ENCODE data around the gene CLIC3. TPM values are rescaled to one million over a fixed set of nuclear protein-coding genes. Genes with fewer than 3 reads are reported as not detected.

CLIC3 gene
- total RNA-seq, 2 experiments from 2014 or later, result not detected

DNA sequence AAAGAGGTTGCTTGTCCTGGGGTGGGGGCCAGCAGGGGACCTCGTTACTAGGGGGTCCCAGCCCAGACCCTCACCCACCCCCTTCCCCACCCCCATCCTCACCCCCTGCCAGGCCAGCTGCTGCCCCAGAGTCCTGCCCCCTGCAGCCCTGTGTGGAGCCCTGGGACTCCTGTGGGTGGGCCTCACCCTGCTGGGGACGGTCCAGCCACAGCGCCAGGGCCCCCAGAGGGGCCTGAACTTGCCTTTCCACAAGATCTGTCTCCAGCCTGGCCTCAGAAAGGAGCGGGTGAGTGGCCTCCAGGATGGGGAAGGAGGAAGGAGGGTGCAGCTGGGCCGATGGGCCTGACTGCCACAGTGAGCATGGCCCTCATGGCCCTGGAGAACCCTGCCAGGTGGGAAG is 26.6 kb downstream of the CLIC3 start:
- ChIA-PET POLR2A (no interaction called here), CTCF (no interaction called here)
- peaks cover 12% of the 10 kb centered on the region for H3K4me1 Mint-ChIP-seq
- no peaks in the 10 kb centered on the region for H3K36me3 Mint-ChIP-seq (ENCODE audit: low read depth)
- no peaks in the 10 kb centered on the region for H3K27me3 Mint-ChIP-seq
- ATAC-seq (no peak), DNase-seq (no peak)
- H3K9me3 Mint-ChIP-seq (ENCODE audit: low read depth), result no peaks in the 10 kb centered on the region
- H3K4me3 Mint-ChIP-seq, result no peak overlapping the region
- intact Hi-C loops (cut with DNase I, micrococcal nuclease), result no loop called here
- no peak overlapping the region for H3K27ac Mint-ChIP-seq

DNA sequence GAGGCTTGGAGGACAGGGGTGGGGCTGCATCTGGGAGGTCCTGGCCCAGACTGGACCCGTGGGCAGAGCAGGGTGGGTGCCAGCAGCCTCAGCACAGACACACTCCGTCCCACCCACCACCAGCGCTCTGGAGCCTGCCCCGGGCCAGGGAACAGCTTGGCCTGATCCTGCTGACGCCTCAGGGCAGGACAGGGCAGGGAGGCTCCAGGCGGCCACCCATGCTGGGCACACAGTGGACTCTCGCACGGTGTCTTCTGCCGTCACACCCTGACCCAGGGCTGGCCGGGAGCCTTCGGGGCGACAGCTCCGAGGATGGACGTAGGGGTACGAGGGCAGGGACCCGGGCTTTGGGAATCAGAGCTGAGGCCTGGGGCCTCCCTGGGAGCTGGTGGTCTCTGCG is 27.2 kb downstream of the CLIC3 start:
- ChIA-PET POLR2A (no interaction called here), CTCF (no interaction called here)
- Mint-ChIP-seq H3K27ac (no peak overlapping the region), H3K4me3 (no peak overlapping the region), H3K36me3 (ENCODE audit: low read depth) (no peaks in the 10 kb centered on the region), H3K9me3 (ENCODE audit: low read depth) (no peaks in the 10 kb centered on the region), H3K4me1 (peaks cover 15% of the 10 kb centered on the region), H3K27me3 (no peaks in the 10 kb centered on the region)
- DNase-seq, result no peak
- ATAC-seq, result no peak
- intact Hi-C loops (cut with DNase I, micrococcal nuclease), result no loop called here

DNA sequence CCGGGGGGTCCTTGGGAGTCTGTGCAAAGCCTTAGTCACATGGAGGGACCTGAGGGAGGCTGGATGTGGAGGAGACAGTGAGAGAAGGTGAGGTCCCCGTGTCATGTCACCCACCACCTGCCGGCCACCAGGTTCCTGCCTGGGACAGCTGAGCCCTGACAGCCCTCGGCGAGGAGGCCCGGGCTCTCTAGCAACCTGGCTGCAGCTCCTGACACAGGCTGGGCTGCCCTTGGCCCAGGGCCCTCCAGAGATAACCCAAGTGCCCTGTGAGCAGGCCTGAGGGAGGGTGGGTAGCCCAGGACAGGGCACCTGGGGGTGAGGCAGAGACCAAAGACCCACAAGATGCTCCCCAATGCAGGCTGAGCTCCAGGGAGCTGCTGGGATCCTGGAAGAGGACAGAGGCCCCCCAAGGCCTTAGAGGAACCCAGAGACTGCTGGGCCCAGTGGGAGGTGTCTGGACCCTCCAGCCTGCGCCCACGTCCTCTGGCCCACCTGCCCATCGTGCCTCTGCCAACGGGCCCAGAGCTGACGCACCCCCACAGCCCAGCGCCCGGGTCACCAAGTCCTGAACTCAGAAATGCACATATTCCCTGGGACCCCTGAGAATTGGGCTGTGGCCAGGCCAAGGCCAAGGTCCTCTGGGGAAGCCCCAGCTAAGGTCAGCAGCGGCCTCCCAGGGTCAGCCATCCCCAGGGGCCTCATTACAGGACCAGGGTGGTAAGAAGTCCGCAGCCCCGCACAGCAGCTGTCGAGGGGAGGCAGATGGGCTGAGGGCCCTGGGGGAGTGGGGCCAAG is 27.8 kb downstream of the CLIC3 start:
- H3K27ac Mint-ChIP-seq, result no peak overlapping the region
- peaks cover 15% of the 10 kb centered on the region for H3K4me1 Mint-ChIP-seq
- no peak overlapping the region for H3K4me3 Mint-ChIP-seq
- ChIA-PET POLR2A (no interaction called here), CTCF (no interaction called here)
- H3K36me3 Mint-ChIP-seq (ENCODE audit: low read depth), result no peaks in the 10 kb centered on the region
- no peak for DNase-seq
- H3K9me3 Mint-ChIP-seq (ENCODE audit: low read depth), result no peaks in the 10 kb centered on the region
- no peak for ATAC-seq
- intact Hi-C loops (cut with DNase I, micrococcal nuclease), result no loop called here
- H3K27me3 Mint-ChIP-seq, result no peaks in the 10 kb centered on the region

DNA sequence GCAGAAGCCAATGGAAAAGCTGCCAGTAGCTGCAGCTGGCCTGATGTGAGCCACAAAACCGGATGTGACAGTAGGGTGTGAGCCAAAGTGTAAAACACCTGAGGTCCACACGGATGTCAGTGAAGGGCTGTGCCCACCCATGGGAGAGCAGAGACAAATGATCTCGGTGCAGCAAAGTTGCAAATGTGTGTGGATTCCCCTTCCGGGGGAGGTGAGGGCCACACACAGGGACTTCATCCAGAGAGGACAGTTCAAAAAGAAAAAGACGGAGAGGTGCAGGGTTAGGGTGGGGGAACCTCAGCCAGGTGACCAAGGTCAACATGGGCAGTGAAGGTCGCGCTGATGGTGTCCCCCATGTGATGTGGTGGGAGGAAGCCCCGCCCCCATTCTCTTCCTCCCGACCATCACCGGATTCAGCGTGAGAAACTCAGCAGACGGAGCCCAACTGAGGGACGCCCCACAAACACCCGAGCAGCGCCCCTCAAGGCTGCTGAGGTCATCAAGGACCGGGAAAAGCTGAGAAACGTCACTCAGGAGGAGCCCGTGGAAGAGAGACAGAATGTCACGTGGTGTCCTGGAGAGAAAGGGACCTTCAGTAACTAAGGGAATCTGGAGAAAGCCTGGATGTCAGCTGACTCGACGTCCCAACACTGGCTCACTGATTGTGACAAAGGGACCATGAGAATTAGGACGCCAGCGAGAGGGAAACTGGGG is 30.4 kb downstream of the CLIC3 start:
- ChIA-PET POLR2A (no interaction called here), CTCF (interaction anchor here (0.6 to 1.2 kb wide), 4 partner anchors 18 to 124 kb away, joined by 3 to 4 read pairs (median 3); partner anchors contain the start of gene AJM1)
- Mint-ChIP-seq H3K27ac (peak overlapping the region; percentile 68), H3K9me3 (ENCODE audit: low read depth) (no peaks in the 10 kb centered on the region), H3K27me3 (no peaks in the 10 kb centered on the region), H3K4me1 (peaks cover 20% of the 10 kb centered on the region), H3K4me3 (peak overlapping the region; percentile 20), H3K36me3 (ENCODE audit: low read depth) (no peaks in the 10 kb centered on the region)
- DNase-seq (peak; percentile 42), ATAC-seq (peak; percentile 66)
- intact Hi-C loops (cut with DNase I, micrococcal nuclease), result no loop called here

DNA sequence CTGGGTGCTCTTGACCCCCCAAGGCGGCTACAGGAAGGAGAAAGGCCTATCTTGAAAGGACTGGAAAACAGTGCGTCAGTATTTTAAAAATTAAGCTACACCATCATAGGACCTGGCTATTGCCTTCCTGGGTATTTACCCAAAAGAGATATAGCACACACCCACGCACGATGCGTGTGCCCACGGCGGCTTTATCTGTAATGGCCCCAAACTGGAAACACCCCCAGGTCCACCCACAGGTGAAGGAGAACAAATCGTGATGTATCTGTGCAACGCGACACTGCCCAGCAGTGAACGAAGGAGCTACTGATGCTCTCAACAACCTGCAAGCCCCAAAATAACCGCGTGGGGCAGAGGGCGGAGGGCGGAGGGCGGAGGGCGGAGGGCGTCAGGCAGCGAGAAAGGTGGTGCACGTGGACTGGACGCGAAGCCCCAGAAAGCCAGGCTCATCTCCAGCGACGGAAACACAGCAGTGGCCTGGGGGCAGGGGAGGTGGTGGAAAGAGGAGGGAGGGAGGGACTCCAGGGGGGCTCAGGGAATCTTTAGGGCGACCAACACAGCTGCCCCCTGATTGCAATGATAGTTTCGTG is 31.4 kb downstream of the CLIC3 start:
- H3K4me1 Mint-ChIP-seq, result peaks cover 24% of the 10 kb centered on the region
- ChIA-PET CTCF (interaction anchor here (0.5 to 1.2 kb wide), 2 partner anchors 29 to 426 kb away, joined by 3 to 4 read pairs; no protein-coding TSS in a partner anchor), POLR2A (no interaction called here)
- H3K27me3 Mint-ChIP-seq, result no peaks in the 10 kb centered on the region
- ATAC-seq, result no peak
- DNase-seq, result no peak
- intact Hi-C loops (cut with DNase I, micrococcal nuclease), result no loop called here
- no peak overlapping the region for H3K27ac Mint-ChIP-seq
- no peak overlapping the region for H3K4me3 Mint-ChIP-seq
- H3K9me3 Mint-ChIP-seq (ENCODE audit: low read depth), result no peaks in the 10 kb centered on the region
- no peaks in the 10 kb centered on the region for H3K36me3 Mint-ChIP-seq (ENCODE audit: low read depth)

DNA sequence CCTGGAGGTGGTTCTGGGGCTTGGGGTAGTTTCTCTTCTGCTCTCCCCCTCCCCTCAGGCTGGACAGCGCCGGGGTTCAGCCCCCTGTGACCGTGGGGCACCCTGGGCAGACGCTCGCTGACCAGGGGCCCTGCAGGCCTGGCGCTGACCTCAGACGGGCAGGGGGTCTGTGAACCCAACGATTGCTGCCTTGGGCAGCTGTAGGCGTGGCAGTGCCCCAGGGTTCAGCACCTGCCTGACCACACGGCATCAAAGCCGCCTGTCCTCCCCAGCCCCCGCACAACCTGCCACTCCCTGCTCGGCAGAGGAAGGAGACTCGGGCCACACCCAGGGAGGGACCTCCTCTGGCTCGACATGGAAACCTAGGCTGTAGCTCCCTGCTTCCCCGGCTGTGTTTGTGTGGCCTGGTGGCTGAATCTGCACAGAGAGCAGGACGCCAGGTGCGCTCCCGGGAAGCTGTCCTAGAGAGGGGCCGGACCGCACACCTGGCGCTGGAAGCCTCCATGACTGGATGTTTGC is 32.1 kb downstream of the CLIC3 start:
- Mint-ChIP-seq H3K4me3 (no peak overlapping the region), H3K4me1 (peaks cover 24% of the 10 kb centered on the region), H3K27me3 (no peaks in the 10 kb centered on the region), H3K36me3 (ENCODE audit: low read depth) (no peaks in the 10 kb centered on the region), H3K27ac (no peak overlapping the region), H3K9me3 (ENCODE audit: low read depth) (no peaks in the 10 kb centered on the region)
- ChIA-PET POLR2A (no interaction called here), CTCF (no interaction called here)
- intact Hi-C loops (cut with DNase I, micrococcal nuclease), result no loop called here
- no peak for DNase-seq
- ATAC-seq, result no peak

DNA sequence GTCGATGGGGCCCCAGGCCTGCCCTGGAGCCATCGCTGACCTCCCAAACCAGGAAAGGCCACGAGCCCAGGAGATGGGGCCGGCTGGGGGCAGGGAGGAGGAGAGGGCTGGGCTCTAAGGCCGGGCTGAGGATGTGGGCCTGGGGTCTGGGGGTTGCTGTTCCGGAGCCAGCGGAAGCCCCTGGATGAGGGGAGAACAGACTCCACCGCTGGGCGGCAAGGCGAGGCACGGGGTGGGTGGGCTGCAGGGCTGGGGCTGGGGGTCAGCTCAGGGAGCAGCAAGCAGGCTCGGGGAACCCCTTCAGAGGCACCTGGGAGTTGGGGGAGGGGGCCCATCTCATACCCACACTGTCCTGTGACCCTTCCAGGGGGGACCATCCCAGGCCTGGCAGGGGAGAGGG is 32.6 kb downstream of the CLIC3 start:
- ATAC-seq (no peak), DNase-seq (no peak)
- intact Hi-C loops (cut with DNase I, micrococcal nuclease), result no loop called here
- Mint-ChIP-seq H3K27me3 (no peaks in the 10 kb centered on the region), H3K9me3 (ENCODE audit: low read depth) (no peaks in the 10 kb centered on the region), H3K4me3 (no peak overlapping the region), H3K4me1 (peaks cover 24% of the 10 kb centered on the region), H3K27ac (no peak overlapping the region), H3K36me3 (ENCODE audit: low read depth) (no peaks in the 10 kb centered on the region)
- ChIA-PET POLR2A (no interaction called here), CTCF (interaction anchor here (0.5 kb wide), 1 partner anchor 125 kb away, joined by 3 read pairs; no protein-coding TSS in a partner anchor)

DNA sequence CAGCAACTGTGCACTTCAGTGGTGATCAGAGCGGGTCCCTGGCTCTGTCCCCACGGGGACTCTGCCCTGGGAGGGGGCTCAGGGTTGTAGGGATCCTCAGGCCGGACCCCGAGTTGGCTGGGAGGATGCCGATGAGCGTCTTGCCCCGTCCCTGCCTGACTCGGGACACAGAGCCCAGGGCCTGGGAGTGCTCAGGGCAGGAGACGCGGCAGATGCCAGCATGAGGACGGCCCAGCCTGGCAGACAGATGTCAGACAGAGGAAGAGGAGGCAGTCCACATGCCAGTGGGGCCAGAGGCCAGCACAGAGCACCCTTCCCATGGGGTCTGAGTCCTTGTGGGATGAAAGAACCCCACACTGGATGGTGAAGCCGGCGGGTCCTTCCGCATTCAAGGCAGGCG is 33.0 kb downstream of the CLIC3 start:
- Mint-ChIP-seq H3K9me3 (ENCODE audit: low read depth) (no peaks in the 10 kb centered on the region), H3K4me1 (peaks cover 24% of the 10 kb centered on the region), H3K4me3 (no peak overlapping the region), H3K27me3 (no peaks in the 10 kb centered on the region), H3K27ac (no peak overlapping the region), H3K36me3 (ENCODE audit: low read depth) (no peaks in the 10 kb centered on the region)
- ATAC-seq (no peak), DNase-seq (no peak)
- ChIA-PET CTCF (interaction anchor here (0.5 kb wide), 1 partner anchor 125 kb away, joined by 3 read pairs; no protein-coding TSS in a partner anchor), POLR2A (no interaction called here)
- intact Hi-C loops (cut with DNase I, micrococcal nuclease), result no loop called here

DNA sequence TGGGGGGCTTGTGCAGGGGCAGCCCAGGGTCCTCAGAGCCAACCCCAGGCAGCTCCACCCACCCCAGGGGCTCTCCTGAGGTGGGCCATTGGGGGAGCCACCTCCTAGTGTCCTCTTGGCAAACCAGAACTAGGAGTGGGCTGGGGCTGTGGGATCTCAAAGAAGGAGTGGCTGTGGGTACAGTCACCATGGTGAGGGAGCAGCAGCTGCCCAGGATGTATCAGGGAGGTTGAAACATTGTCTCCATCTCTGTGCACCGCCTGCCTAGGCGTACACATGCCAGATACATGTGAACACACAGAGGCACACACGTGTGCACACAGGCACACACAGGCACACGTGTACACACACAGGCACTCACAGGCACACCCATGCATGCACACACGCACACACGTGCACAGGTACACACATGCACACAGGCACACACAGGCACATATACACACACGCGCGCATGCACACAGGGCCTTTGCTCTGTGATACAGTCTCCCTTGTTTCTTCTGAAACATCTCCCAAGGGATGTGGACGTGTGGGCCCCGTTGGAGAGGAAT is 33.6 kb downstream of the CLIC3 start:
- no peaks in the 10 kb centered on the region for H3K36me3 Mint-ChIP-seq (ENCODE audit: low read depth)
- H3K27ac Mint-ChIP-seq, result no peak overlapping the region
- H3K4me3 Mint-ChIP-seq, result no peak overlapping the region
- no peak for DNase-seq
- CTCF ChIA-PET, result interaction anchor here (1.0 to 1.7 kb wide), 2 partner anchors 66 to 73 kb away, joined by 5 read pairs; no protein-coding TSS in a partner anchor
- POLR2A ChIA-PET, result no interaction called here
- intact Hi-C loops (cut with DNase I, micrococcal nuclease), result no loop called here
- H3K27me3 Mint-ChIP-seq, result no peaks in the 10 kb centered on the region
- no peak for ATAC-seq
- no peaks in the 10 kb centered on the region for H3K9me3 Mint-ChIP-seq (ENCODE audit: low read depth)
- peaks cover 24% of the 10 kb centered on the region for H3K4me1 Mint-ChIP-seq

DNA sequence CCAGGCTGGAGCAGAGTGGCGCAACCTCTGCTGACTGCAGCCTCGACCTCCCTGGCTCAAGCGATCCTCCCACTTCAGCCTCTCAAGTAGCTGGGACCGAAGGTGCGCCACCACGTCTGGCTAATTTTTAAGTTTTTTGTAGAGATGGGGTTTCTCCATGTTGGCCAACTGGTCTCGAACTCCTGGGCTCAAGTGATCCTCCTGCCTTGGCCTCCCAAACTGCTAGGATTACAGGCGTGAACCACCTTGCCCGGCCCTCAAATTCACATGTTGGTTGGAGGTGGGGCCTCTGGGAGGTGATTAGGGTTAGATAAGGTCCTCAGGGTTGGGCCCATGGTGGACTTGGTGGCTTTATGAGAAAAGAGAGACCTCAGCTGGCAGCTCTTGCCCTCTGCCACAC is 34.2 kb downstream of the CLIC3 start:
- no peaks in the 10 kb centered on the region for H3K27me3 Mint-ChIP-seq
- no peak overlapping the region for H3K27ac Mint-ChIP-seq
- ChIA-PET POLR2A (no interaction called here), CTCF (interaction anchor here (1.0 to 1.7 kb wide), 2 partner anchors 67 to 73 kb away, joined by 5 read pairs; no protein-coding TSS in a partner anchor)
- ATAC-seq (no peak), DNase-seq (no peak)
- intact Hi-C loops (cut with DNase I, micrococcal nuclease), result no loop called here
- H3K4me3 Mint-ChIP-seq, result no peak overlapping the region
- H3K4me1 Mint-ChIP-seq, result peaks cover 24% of the 10 kb centered on the region
- no peaks in the 10 kb centered on the region for H3K36me3 Mint-ChIP-seq (ENCODE audit: low read depth)
- no peaks in the 10 kb centered on the region for H3K9me3 Mint-ChIP-seq (ENCODE audit: low read depth)

DNA sequence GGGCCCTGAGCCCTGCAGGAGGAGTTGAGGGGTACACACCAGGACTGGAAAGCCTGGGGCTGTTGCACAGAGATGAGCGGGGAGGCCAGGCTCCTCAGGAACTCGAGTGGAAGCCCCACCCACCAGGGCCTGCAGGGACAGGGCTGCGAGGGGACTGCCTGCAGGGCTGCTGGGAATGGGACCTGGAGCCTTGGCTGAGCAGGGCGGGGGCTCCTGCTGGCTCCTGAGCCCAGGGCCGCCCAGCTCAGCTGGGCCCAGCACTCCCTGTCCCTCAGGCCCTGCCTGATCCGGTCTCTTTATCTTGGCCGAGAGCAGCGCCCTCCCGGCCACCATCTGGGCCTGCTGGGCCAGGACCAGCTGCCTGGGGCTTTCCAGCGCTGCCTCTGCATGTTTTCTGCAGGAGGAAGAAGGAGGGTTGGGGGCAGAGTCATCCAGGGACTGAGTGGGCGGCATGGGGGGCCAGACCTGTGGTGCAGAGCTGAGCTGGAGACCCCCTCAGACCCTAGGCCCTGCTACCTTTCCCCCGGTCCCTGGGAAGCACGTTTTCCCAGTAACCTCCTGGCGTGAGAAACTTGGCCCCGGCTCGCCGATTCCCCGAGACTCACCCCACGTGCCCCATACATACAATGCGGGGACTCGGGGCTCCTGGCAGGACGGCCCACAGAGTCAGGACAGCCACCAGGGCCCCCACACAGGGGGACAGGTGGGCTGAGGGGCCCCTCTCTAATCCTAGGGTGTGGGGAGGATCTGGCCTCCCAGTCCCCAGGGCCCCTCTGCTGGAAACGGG is 34.9 kb downstream of the CLIC3 start:
- Mint-ChIP-seq H3K27me3 (no peaks in the 10 kb centered on the region), H3K4me3 (no peak overlapping the region), H3K36me3 (ENCODE audit: low read depth) (no peaks in the 10 kb centered on the region), H3K9me3 (ENCODE audit: low read depth) (peaks cover 3% of the 10 kb centered on the region), H3K4me1 (peaks cover 24% of the 10 kb centered on the region), H3K27ac (no peak overlapping the region)
- intact Hi-C loops (cut with DNase I, micrococcal nuclease), result no loop called here
- ChIA-PET POLR2A (no interaction called here), CTCF (interaction anchor here (1.0 to 1.7 kb wide), 2 partner anchors 67 to 74 kb away, joined by 5 read pairs; no protein-coding TSS in a partner anchor)
- ATAC-seq (no peak), DNase-seq (no peak)

Measured in activated CD4-positive, alpha-beta T cell treated with anti-CD3 and anti-CD28 coated beads for 36 hours (primary cell).